ENCODE data around the gene ASRGL1.
"Not testable (repeated sequence)": the region's sequence is repeated elsewhere in the genome, so short reads cannot be mapped to it uniquely, and the experiment has no call there.

DNA sequence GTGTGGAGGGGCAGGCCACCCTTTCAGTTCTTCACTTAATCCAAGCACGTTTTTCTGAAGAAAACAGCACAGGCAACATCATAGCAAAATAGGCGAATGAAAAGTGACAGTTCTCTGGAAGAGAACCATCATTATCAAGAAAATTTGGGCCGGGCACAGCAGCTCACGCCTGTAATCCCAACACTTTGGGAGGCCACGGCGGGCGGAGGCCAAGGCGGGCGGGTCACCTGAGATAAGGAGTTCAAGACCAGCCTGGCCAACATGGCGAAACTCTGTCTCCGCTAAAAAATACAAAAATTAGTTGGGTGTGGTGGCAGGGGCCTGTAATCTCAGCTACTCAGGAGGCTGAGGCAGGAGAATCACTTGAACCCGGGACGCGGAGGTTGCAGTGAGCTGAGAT lies 9.7 kb upstream of the ASRGL1 start:
- TF ChIP-seq, protein P1, sequence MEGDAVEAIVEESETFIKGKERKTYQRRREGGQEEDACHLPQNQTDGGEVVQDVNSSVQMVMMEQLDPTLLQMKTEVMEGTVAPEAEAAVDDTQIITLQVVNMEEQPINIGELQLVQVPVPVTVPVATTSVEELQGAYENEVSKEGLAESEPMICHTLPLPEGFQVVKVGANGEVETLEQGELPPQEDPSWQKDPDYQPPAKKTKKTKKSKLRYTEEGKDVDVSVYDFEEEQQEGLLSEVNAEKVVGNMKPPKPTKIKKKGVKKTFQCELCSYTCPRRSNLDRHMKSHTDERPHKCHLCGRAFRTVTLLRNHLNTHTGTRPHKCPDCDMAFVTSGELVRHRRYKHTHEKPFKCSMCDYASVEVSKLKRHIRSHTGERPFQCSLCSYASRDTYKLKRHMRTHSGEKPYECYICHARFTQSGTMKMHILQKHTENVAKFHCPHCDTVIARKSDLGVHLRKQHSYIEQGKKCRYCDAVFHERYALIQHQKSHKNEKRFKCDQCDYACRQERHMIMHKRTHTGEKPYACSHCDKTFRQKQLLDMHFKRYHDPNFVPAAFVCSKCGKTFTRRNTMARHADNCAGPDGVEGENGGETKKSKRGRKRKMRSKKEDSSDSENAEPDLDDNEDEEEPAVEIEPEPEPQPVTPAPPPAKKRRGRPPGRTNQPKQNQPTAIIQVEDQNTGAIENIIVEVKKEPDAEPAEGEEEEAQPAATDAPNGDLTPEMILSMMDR (IDR thresholded peaks at IDR 0.05 in 8 of 11, conservative IDR thresholded peaks at IDR 0.05 in 3 of 11) = not testable (repeated sequence)
- not testable (repeated sequence) for TF ChIP-seq POLR2A, POLR2AphosphoS5 (IDR thresholded peaks at IDR 0.05)
